Panc1 (cell line): Measurements from ENCODE around the gene CD14.

Experiments
- CTCF ChIP-seq: fragments of 450-650 bp; IDR thresholded peaks from 2 replicates; pipeline ENCODE4 v1.5.1; 2017; ENCODE audit warnings: mild to moderate bottlenecking
- REST ChIP-seq, 2 experiments: IDR thresholded peaks; 2 replicates each; pipeline ENCODE4 v1.6.1; 2011 to 2012; ENCODE audit warnings: low read depth in 2 of 2, control low read depth in 1 of 2, low read length in 1 of 2, mild to moderate bottlenecking in 1 of 2, moderate library complexity in 1 of 2; ENCODE audit not compliant: insufficient read depth in 1 of 2
- SIN3A ChIP-seq: IDR thresholded peaks from 2 replicates; pipeline ENCODE4 v1.6.1; 2012; ENCODE audit warnings: low read depth, mild to moderate bottlenecking, low read length, moderate library complexity, borderline replicate concordance; ENCODE audit not compliant: insufficient read depth

GRCh38 chr5:140678993-140679392 is 46.0 kb upstream of the CD14 start:
- no peak for TF ChIP-seq SIN3A
- no peak for TF ChIP-seq REST (IDR thresholded peaks at IDR 0.05; ENCODE audit: insufficient read depth in 1 of 2, low read depth in 2 of 2, low read length in 1 of 2)
- no peak for TF ChIP-seq CTCF
